Globus pallidus (tissue), 1 donor: ENCODE measurements around the gene COX4I2.

Experiments used
- DNase-seq: peaks from one replicate; pipeline ENCODE4 v3.0.0-alpha.2; 2015; ENCODE audit warnings: low spot score

The COX4I2 gene

DNA sequence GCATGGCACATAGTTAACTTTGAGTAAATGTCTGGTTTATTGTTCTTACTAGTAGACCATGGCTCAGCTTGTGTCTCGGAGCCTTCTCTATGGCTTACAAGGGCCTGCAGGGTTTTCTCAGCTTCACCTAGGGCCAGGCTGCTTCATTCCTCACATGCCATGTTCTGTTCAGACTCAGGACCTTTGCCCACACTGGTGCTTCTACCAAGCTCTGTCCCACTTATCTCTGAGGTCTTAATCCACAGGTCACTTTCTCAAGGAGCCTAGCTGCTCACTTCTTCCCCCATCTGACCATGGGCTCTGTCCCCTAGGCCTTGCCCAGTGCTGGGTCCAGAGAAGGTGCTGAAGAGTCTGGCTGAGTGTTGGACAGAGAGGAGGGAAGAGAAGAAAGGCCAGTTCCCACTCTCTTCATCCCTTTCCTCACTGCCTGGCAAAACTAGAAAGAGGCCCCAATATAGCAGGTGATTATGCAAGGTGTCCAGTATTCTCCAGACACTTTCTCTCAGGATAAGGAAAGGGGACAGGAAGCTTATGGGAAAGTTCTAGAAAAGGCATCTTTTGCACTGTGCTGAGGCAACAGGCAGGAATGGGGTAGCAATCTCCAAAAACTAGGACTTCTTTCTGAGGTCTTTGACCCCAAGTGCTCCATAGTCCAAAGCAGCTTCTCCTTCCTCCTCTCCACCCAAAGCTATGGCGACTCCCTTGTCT lies 40.0 kb downstream of the COX4I2 start:
- DNase-seq: no peak

GRCh38 chr20:31678389-31679356 lies 41.0 kb downstream of the COX4I2 start:
- DNase-seq: no peak

GRCh38 chr20:31679357-31680285 lies 41.9 kb downstream of the COX4I2 start:
- DNase-seq: no peak

- no peak for DNase-seq
These were observed 42.8 kb downstream of the COX4I2 start for GRCh38 chr20:31680286-31681127.

GRCh38 chr20:31681128-31681727 lies 43.5 kb downstream of the COX4I2 start:
- no peak for DNase-seq

- DNase-seq: no peak
These were observed 44.1 kb downstream of the COX4I2 start for GRCh38 chr20:31681769-31682168.

- no peak for DNase-seq
These were observed 44.6 kb downstream of the COX4I2 start for GRCh38 chr20:31682352-31682751.

DNA sequence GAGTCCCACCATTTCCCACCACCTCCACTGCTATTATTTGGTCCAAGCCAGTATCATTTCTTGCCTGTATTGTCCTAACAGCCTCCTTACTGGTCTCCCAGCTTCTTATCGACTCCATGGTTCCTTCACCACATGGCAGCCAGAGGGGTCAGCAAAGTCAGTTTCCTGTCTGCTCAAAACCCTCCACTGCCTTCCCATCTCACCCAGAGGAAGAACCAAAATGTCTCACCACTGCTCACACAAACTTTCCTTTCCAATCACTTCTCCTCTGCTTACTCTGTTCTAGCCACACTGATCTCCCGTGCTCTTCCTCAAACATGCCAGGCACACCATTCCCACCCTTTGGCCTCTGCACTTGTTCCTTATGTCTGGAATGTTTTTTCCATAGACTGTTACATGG lies 45.2 kb downstream of the COX4I2 start:
- DNase-seq: no peak

GRCh38 chr20:31684153-31685015 lies 46.7 kb downstream of the COX4I2 start:
- DNase-seq: no peak

- no peak for DNase-seq
These were observed 48.3 kb downstream of the COX4I2 start for GRCh38 chr20:31685853-31686643.

GRCh38 chr20:31687777-31688176 lies 50.1 kb downstream of the COX4I2 start:
- DNase-seq: no peak

GRCh38 chr20:31689141-31689540 lies 51.4 kb downstream of the COX4I2 start:
- DNase-seq: no peak

DNA sequence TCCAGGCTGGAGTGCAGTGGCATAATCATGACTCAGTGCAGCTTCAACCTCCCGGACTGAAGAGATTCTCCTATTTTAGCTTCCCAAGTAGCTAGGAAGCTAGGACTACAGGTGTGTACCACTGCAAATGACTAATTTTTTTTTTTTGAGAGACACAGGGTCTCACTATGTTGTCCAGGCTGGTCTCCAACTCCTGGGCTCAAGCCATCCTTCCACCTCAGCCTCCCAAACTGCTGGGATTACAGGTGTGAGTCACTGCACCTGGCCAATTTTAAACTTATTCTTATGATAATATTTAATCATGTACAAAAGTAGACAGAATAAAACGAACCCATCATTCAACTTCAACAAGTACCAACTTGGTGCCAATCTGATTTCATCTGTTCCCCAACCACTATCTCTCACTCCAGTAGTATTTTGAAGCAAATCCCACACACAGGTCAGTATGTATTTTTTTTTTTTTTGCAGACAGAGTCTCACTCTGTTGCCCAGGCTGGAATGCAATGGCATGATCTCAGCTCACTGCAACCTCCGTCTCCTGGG lies 52.5 kb downstream of the COX4I2 start:
- DNase-seq: no peak

DNA sequence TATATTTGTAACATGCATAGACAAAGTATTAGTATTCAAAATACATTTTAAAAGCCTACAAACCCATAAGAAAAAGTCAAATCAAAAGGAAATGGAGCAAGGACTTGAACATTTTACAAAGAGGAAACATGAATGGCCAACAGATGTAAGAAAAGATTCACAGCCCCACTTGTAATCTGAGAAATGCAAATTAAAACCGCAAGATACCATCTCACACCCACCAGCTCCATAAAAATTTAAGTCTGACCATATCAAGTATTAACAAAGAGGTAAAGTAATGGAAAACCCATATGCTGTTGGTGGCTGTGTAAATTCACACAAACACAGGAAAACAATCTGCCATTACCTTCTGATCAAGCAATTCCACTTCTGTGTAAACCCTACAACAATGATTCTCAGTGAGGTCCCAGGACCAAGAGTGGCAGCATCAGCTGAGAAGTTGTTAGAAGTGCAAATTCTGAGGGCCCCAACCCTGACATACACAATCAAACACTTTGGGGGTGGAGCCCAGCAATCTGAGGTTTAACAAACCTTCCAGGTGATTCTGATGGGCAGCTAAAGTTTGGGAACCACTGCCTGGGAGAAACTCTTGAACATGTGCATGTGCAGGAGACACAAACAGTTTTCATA lies 54.0 kb downstream of the COX4I2 start:
- DNase-seq: no peak

GRCh38 chr20:31693402-31693801 lies 55.7 kb downstream of the COX4I2 start:
- DNase-seq: no peak

DNA sequence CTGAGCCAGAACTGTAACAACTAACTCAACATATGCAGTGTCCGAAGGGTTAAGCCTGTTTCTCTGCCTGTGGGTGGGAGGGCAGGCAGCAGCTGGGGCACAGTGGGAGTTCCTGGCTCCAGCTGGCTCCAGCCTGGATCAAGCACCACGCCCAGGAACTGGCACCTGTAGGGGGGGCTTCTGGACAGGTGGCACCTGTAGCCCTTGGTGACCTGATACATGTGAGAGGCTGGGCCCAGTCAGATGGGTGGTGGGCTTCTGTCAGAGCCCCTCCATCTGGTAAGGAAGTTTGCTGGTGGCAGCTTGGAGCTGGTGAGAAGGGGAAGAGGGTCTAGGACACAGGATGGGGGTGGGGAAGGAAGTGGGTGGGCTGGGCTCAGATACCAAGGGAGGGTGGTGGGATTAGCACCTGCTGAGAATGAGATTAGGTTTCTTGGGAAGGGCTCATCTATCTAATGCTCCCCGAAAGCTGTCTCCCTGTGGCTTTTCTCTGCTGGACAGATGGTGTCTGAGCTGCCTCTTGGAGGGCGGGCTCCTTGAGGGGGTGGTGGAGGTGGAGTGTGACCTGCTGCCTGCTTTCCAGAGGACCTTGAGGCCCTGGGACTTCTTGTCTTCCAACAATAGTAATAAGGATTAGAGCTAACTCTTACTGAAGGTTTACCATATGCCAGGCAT lies 56.4 kb downstream of the COX4I2 start:
- DNase-seq: no peak
